HG02610 (cell line): ENCODE measurements around the gene NVL.
"Not testable (repeated sequence)": the region's sequence is repeated elsewhere in the genome, so short reads cannot be mapped to it uniquely, and the experiment has no call there.

ENCODE experiments used
- ATAC-seq: cut with Tn5 transposase; IDR thresholded peaks from one replicate; pipeline ENCODE4 v1.9.1; 2021; ENCODE audit warnings: mild to moderate bottlenecking, moderate library complexity; ENCODE audit not compliant: unreplicated experiment

The NVL gene

GRCh38 chr1:224329842-224330753 lies at the start of gene NVL:
TSS of gene NVL (minus strand) at chr1:224330172. CDS start at chr1:224330127, 45 bp downstream.
- ATAC-seq: peak; percentile 73

- ATAC-seq: peak; percentile 34
Observed at GRCh38 chr1:224378855-224379631, 49.1 kb upstream of the NVL start.

- ATAC-seq: peak; percentile 73
Observed at GRCh38 chr1:224377676-224378006, 47.7 kb upstream of the NVL start.

- no peak for ATAC-seq
Observed at GRCh38 chr1:224375059-224375458, 45.1 kb upstream of the NVL start.

GRCh38 chr1:224373008-224373590 lies 43.1 kb upstream of the NVL start:
- no peak for ATAC-seq

GRCh38 chr1:224368409-224368808 lies 38.4 kb upstream of the NVL start:
- ATAC-seq: peak; percentile 78

GRCh38 chr1:224359207-224359606 lies 29.2 kb upstream of the NVL start:
- ATAC-seq: no peak

- no peak for ATAC-seq
Observed at GRCh38 chr1:224358237-224358636, 28.3 kb upstream of the NVL start.

GRCh38 chr1:224357626-224358124 lies 27.7 kb upstream of the NVL start:
- no peak for ATAC-seq

GRCh38 chr1:224356685-224357625 lies 27.0 kb upstream of the NVL start, which contains the start of gene CNIH4:
TSS of gene CNIH4 (plus strand) at chr1:224356879. CDS start at chr1:224356925, 46 bp downstream.
- ATAC-seq: peak; percentile 99

GRCh38 chr1:224353975-224354925 lies 24.3 kb upstream of the NVL start:
- no peak for ATAC-seq

- ATAC-seq: not testable (repeated sequence)
Observed at GRCh38 chr1:224352436-224353085, 22.6 kb upstream of the NVL start.

- not testable (repeated sequence) for ATAC-seq
Observed at GRCh38 chr1:224349716-224350115, 19.7 kb upstream of the NVL start.

GRCh38 chr1:224348137-224348536 lies 18.2 kb upstream of the NVL start:
- no peak for ATAC-seq

- ATAC-seq: no peak
Observed at GRCh38 chr1:224343679-224344078, 13.7 kb upstream of the NVL start.

GRCh38 chr1:224340453-224341384 lies 10.7 kb upstream of the NVL start:
- ATAC-seq: peak; percentile 70

GRCh38 chr1:224339442-224340033 lies 9.6 kb upstream of the NVL start:
- no peak for ATAC-seq
